K562 (cell line): ENCODE measurements around the gene ZSWIM4. TPM values are rescaled to one million over a fixed set of nuclear protein-coding genes. Genes with fewer than 3 reads are reported as not detected.

Experiments
- ATAC-seq: fragments of 200-7000 bp; cut with Tn5 transposase; 3 replicates; pipeline ENCODE4 v1.9.1; 2020; ENCODE audit warnings: moderate library complexity
- BruUV-seq: library from RNA; stranded (reverse); fragments of 400-500 nt; replicated peaks from 2 replicates; lab custom pipeline; 2021; lab: Mats Ljungman, UMichigan
- CTCF ChIA-PET: fragments of 300-600 bp; formaldehyde crosslinking; extraction: SDS; loops from one replicate; lab custom pipeline; 2021; ENCODE audit warnings: low intra/inter-chr PET ratio; lab: Yijun Ruan, JAX
- POLR2A ChIA-PET: fragments of 300-600, 350-650 bp; sonication (Branson Sonifier 250); formaldehyde crosslinking; extraction: SDS; loops from one replicate; lab custom pipeline; 2021; ENCODE audit warnings: antibody characterized with exemption, inconsistent platforms; lab: Yijun Ruan, JAX
- DNase-seq, 4 experiments: peaks; one replicate each; pipeline versions ENCODE4 v3.0.0 to v3.0.0-alpha.2; 2011 to 2018; ENCODE audit warnings: low spot score in 3 of 4, mixed read lengths in 3 of 4; ENCODE audit errors: extremely low read depth in 1 of 4
- FAIRE-seq: peaks from 2 replicates; lab custom pipeline; 2011; peaks lifted over from hg19 to GRCh38; lab: Jason Lieb, UNC
- H2AFZ ChIP-seq: 2 replicates; pipeline ENCODE4 v1.6.0; 2011; ENCODE audit warnings: low read depth, low read length, control low read depth, inconsistent platforms
- H3K27ac ChIP-seq: fragments of 200-600 bp; 3 replicates; pipeline ENCODE4 v1.8.0; 2011; ENCODE audit warnings: low read depth, mild to moderate bottlenecking, control low read depth, inconsistent platforms, low read length, moderate library complexity, mixed read lengths; ENCODE audit errors: extremely low read depth
- H3K27me3 ChIP-seq, 2 experiments: fragments of 300-600 bp in 1 of 2; 2 replicates in 1 of 2; 3 replicates in 1 of 2; pipeline versions ENCODE4 v1.6.0 to v1.8.0; 2011; ENCODE audit warnings: inconsistent platforms in 2 of 2, low read length in 2 of 2, mild to moderate bottlenecking in 1 of 2, mixed read lengths in 1 of 2, moderate library complexity in 1 of 2; ENCODE audit not compliant: control insufficient read depth in 2 of 2, insufficient read depth in 2 of 2
- H3K36me3 ChIP-seq: fragments of 300-600 bp; 3 replicates; pipeline ENCODE4 v1.8.0; 2011; ENCODE audit warnings: mild to moderate bottlenecking, low read length, inconsistent platforms; ENCODE audit not compliant: control insufficient read depth, insufficient read depth
- H3K4me1 ChIP-seq, 2 experiments: fragments of 200-600 bp in 1 of 2; replicated peaks in 1 of 2; 2 replicates in 1 of 2; 3 replicates in 1 of 2; pipeline versions ENCODE4 v1.5.1 to v1.8.0; 2011; ENCODE audit warnings: inconsistent platforms in 2 of 2, low read length in 2 of 2, mild to moderate bottlenecking in 1 of 2, mixed read lengths in 1 of 2, moderate library complexity in 1 of 2; ENCODE audit not compliant: control insufficient read depth in 2 of 2, insufficient read depth in 2 of 2
- H3K4me2 ChIP-seq: 2 replicates; pipeline ENCODE4 v1.6.1; 2011; ENCODE audit warnings: low read length, control low read depth, inconsistent platforms, mixed read lengths; ENCODE audit not compliant: insufficient read depth
- H3K4me3 ChIP-seq: fragments of 200-600 bp; sonication (generic), shearing (Covaris generic); 2 replicates; pipeline ENCODE4 v1.5.1; 2016; ENCODE audit warnings: control low read depth, inconsistent platforms
- H3K79me2 ChIP-seq: fragments of 200-600 bp; 3 replicates; pipeline ENCODE4 v1.8.0; 2011; ENCODE audit warnings: low read length, inconsistent platforms; ENCODE audit not compliant: control insufficient read depth, insufficient read depth
- H3K9ac ChIP-seq, 2 experiments: 2 replicates each; pipeline versions ENCODE4 v1.6.0 to v1.6.1; 2011; ENCODE audit warnings: low read depth in 2 of 2, low read length in 2 of 2, control low read depth in 1 of 2, inconsistent platforms in 1 of 2, mild to moderate bottlenecking in 1 of 2, mixed read lengths in 1 of 2; ENCODE audit not compliant: insufficient read depth in 1 of 2
- H3K9me1 ChIP-seq: one replicate; pipeline ENCODE4 v1.6.0; 2011; ENCODE audit warnings: inconsistent platforms, mild to moderate bottlenecking, low read length, moderate library complexity; ENCODE audit not compliant: control insufficient read depth, insufficient read depth
- H3K9me3 ChIP-seq: replicated peaks from 2 replicates; pipeline ENCODE4 v1.5.1; 2011; ENCODE audit warnings: low read depth, low read length, inconsistent platforms; ENCODE audit not compliant: control insufficient read depth, insufficient read depth
- H4K20me1 ChIP-seq: replicated peaks from 2 replicates; pipeline ENCODE4 v1.6.1; 2011; ENCODE audit warnings: low read length, inconsistent platforms, mixed read lengths; ENCODE audit not compliant: control insufficient read depth, insufficient read depth
- CTBP1 ChIP-seq: fragments of 450-650 bp; IDR thresholded peaks from 2 replicates; pipeline ENCODE4 v1.6.1; 2016; ENCODE audit warnings: borderline replicate concordance
- E2F1 ChIP-seq: sonication (generic); formaldehyde crosslinking; IDR thresholded peaks from 2 replicates; pipeline ENCODE4 v1.8.1; 2023; ENCODE audit warnings: mild to moderate bottlenecking, missing genetic modification reagents, moderate library complexity
- ELF1 ChIP-seq: fragments of 200-800 bp; sonication (Bioruptor generic); IDR thresholded peaks from 2 replicates; pipeline ENCODE4 v1.6.1; 2016; ENCODE audit warnings: missing genetic modification characterization, missing compliant biosample characterization
- GABPB2 ChIP-seq: fragments of 250-450 bp; sonication (Bioruptor Pico); conservative IDR thresholded peaks from 2 replicates; pipeline ENCODE4 v1.5.1; 2021; ENCODE audit warnings: mild to moderate bottlenecking
- HDAC2 ChIP-seq: fragments of 450-650 bp; IDR thresholded peaks from 2 replicates; pipeline ENCODE4 v1.6.1; 2016; ENCODE audit warnings: mild to moderate bottlenecking
- HDAC6 ChIP-seq: IDR thresholded peaks from 2 replicates; pipeline ENCODE4 v1.6.1; 2012; ENCODE audit warnings: low read depth, mild to moderate bottlenecking, control low read depth, inconsistent platforms, low read length, moderate library complexity
- L3MBTL2 ChIP-seq: fragments of 450-650 bp; IDR thresholded peaks from 2 replicates; pipeline ENCODE4 v1.6.1; 2016; ENCODE audit warnings: mild to moderate bottlenecking, moderate library complexity
- MAFK ChIP-seq: IDR thresholded peaks from 2 replicates; pipeline ENCODE4 v1.6.1; 2011; ENCODE audit warnings: low read length, improper control_type of control experiment
- MEF2A ChIP-seq: IDR thresholded peaks from 2 replicates; pipeline ENCODE4 v1.6.1; 2011; ENCODE audit warnings: low read depth, mild to moderate bottlenecking, low read length, moderate library complexity; ENCODE audit not compliant: control insufficient read depth
- NFE2 ChIP-seq: IDR thresholded peaks from 2 replicates; pipeline ENCODE4 v1.6.1; 2014; ENCODE audit warnings: antibody characterized with exemption, low read depth
- NR2C1 ChIP-seq, 2 experiments: fragments of 450-650 bp; IDR thresholded peaks; 2 replicates each; pipeline ENCODE4 v1.6.1; 2017; ENCODE audit warnings: mild to moderate bottlenecking in 2 of 2, antibody characterized with exemption in 1 of 2, inconsistent platforms in 1 of 2, missing compliant biosample characterization in 1 of 2, missing genetic modification characterization in 1 of 2
- POLR2A ChIP-seq: fragments of 450-650 bp; conservative IDR thresholded peaks from 2 replicates; pipeline ENCODE4 v1.6.1; 2016
- PURB ChIP-seq: sonication (generic); formaldehyde crosslinking; IDR thresholded peaks from 2 replicates; pipeline ENCODE4 v1.9.0; 2021; ENCODE audit warnings: low read depth, mild to moderate bottlenecking, missing genetic modification reagents
- RAD21 ChIP-seq, 2 experiments: fragments of 250-450 bp in 1 of 2; fragments of 450-650 bp in 1 of 2; sonication (Bioruptor Pico) in 1 of 2; formaldehyde crosslinking in 1 of 2; IDR thresholded peaks in 1 of 2; conservative IDR thresholded peaks in 1 of 2; 2 replicates each; pipeline versions ENCODE4 v1.4.0 to v1.8.0; 2020 to 2022; ENCODE audit warnings: mild to moderate bottlenecking in 2 of 2, moderate library complexity in 1 of 2
- SAFB ChIP-seq: fragments of 200-400 bp; formaldehyde crosslinking; IDR thresholded peaks from 2 replicates; pipeline ENCODE4 v1.6.1; 2017; ENCODE audit warnings: low read depth, low read length, borderline replicate concordance
- SMARCB1 ChIP-seq: IDR thresholded peaks from 2 replicates; pipeline ENCODE4 v1.6.1; 2011; ENCODE audit warnings: improper control_type of control experiment, low read depth; ENCODE audit not compliant: insufficient read length
- SOX6 ChIP-seq: fragments of 450-650 bp; IDR thresholded peaks from 2 replicates; pipeline ENCODE4 v1.6.1; 2014; ENCODE audit warnings: mild to moderate bottlenecking
- U2AF2 ChIP-seq: fragments of 200-400 bp; formaldehyde crosslinking; optimal IDR thresholded peaks from 2 replicates; pipeline ENCODE3; 2017; ENCODE audit warnings: low read depth, mild to moderate bottlenecking, low read length
- USF1 ChIP-seq: sonication (generic); formaldehyde crosslinking; IDR thresholded peaks from 2 replicates; pipeline ENCODE4 v1.9.0; 2022; ENCODE audit warnings: mild to moderate bottlenecking, missing genetic modification reagents
- WGBS: fragments of 100-300 bp; shearing (Covaris generic); methylation state at CpG from one replicate; pipeline ENCODE4 v1.1.6; 2016; ENCODE audit warnings: low coverage, mixed read lengths; ENCODE audit not compliant: insufficient coverage; ENCODE audit errors: missing lambda C conversion rate; 5-methylcytosine and 5-hydroxymethylcytosine counted together
- in situ Hi-C: fragments of 300-500 bp; cut with MboI; formaldehyde crosslinking; loops from 4 replicates; pipeline ENCODE4 v1.15.0; 2018; ENCODE audit warnings: inconsistent platforms, mixed read lengths
- intact Hi-C: fragments of 100-400 bp; cut with micrococcal nuclease; formaldehyde crosslinking; loops from 2 replicates; pipeline ENCODE4 v1.14.2; 2022
- polyA plus RNA-seq, 8 experiments: library from polyadenylated mRNA; depleted of rRNA in 4 of 8; stranded (reverse) in 5 of 8; unstranded in 3 of 8; fragments of >200 nt; fragmentation: Nextera tagmentation in 2 of 8; fragmentation: Illumina TruSeq in 1 of 8; extraction: Ambion mirVana in 2 of 8; extraction: Trizol in 1 of 8; gene quantifications; 2 replicates each; pipeline versions ENCODE4 v1.2.1 to v1.2.3, GENCODE V29; 2011 to 2014; ENCODE audit warnings: inconsistent platforms in 1 of 8, missing spikeins in 1 of 8
- total RNA-seq, 7 experiments: library from RNA; depleted of rRNA in 6 of 7; stranded (reverse); fragments of >200 nt in 6 of 7; fragmentation: Illumina TruSeq in 2 of 7; extraction: Trizol in 2 of 7; gene quantifications; 2 replicates each; pipeline versions ENCODE4 v1.2.1 to v1.2.3, GENCODE V29; 2011 to 2021; ENCODE audit warnings: low replicate concordance in 1 of 7

Gene ZSWIM4
- total and polyA plus RNA-seq, 9 of the 15 experiments (the other 6 are each of a cell fraction or from before 2014, with no cell fraction given) = 0.25 to 3.7 (median 0.79) TPM; not detected in 2

- TF ChIP-seq USF1 (CRISPR knock-in tag) = no peak
- TF ChIP-seq PURB (CRISPR knock-in tag) = no peak
- TF ChIP-seq POLR2A = no peak
- no peak for TF ChIP-seq ELF1 (tag)
Observed at GRCh38 chr19:13877303-13877702, 82.1 kb downstream of the ZSWIM4 start (continued).

DNA sequence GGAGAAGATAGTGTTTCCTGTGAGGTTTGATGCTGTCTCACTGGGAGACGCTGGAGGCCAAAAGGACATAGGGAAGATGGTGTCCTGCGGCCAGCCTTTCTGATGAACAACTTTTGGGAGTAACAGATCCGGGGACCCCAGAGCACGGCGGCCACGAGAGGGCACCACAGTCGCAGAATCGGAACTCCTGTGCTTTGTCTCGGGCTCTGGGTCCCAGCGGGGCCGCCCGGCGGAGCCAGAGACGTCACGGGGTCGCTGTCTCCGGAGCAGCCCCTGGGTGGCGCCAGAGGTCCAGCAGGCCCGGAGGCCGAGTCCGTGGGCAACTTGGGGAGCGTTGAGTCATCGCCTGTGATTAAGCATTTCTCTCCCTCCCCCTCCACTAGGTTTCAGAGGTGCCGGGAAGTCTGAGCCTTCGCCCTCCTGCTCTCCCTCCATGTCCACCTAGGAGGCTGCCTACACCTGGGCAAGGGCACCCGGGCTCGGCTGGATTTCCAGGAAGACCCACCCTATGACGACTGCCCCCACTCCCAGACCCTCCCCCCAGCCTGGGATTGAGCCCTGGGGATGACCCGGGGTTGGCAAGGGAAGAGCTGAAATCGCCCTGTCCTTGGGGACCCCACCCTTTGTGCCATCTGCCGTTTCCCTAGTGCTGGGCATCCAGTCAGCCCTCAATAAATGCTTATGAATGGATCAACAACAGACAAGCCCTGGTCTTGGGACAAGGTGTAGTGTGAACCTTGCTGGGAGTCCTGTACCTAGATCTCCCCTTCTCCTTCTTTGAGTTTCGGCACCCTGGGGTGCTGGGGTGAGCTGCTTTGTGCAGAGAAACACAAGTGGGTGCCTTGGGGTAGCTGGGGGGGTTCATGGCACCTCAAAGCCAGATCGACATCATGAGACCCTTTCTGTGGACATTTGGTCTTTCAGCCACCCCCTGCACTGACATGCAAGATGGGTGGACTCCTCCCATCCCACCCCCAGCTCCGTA lies 85.1 kb downstream of the ZSWIM4 start:
- ATAC-seq (peak; percentile 98), FAIRE-seq (peak; percentile 99), DNase-seq (peak; percentile 95 to 98 (median 96))
- ChIA-PET POLR2A (interaction anchor here (0.6 to 2.1 kb wide), 6 partner anchors 96 to 256 kb away, joined by 3 to 5 read pairs (median 3); partner anchors contain the start of genes ASF1B, IL27RA and RFX1), CTCF (interaction anchor here (0.5 to 2.8 kb wide), 24 partner anchors 21 to 600 kb away, joined by 3 to 39 read pairs (median 4); partner anchors contain the start of genes IL27RA and MISP3)
- H4K20me1 ChIP-seq = no peaks in the 10 kb centered on the region
- H3K9ac ChIP-seq = peak overlapping the region; percentile 66 to 86
- H3K36me3 ChIP-seq = no peaks in the 10 kb centered on the region
- H3K4me3 ChIP-seq = no peak overlapping the region
- H3K9me3 ChIP-seq = no peaks in the 10 kb centered on the region
- BruUV-seq = no TSS peak
- in situ Hi-C loops = loop anchor here (5.0 kb wide), 1 partner anchor 192 kb away; the partner anchor contains the start of gene MISP3
- intact Hi-C loops = loop anchor here (1.0 to 5.0 kb wide), 4 partner anchors 73 to 467 kb away; no protein-coding TSS in a partner anchor
- H3K27me3 ChIP-seq = no peaks in the 10 kb centered on the region; a peak in 1 of 5 replicates
- H3K4me1 ChIP-seq = peaks cover 17 to 57% of the 10 kb centered on the region in 2 experiments
- peak overlapping the region; percentile 71 for H3K4me2 ChIP-seq
- no peaks in the 10 kb centered on the region for H3K79me2 ChIP-seq
- 5% methylated on average over 29 of the region's 34 CpGs for WGBS
- peak overlapping the region; percentile 85 for H2AFZ ChIP-seq
- no peaks in the 10 kb centered on the region for H3K9me1 ChIP-seq
- H3K27ac ChIP-seq = peak overlapping the region; percentile 78
- no peak for TF ChIP-seq HDAC6
- TF ChIP-seq NFE2 = peak; percentile 98
- TF ChIP-seq NR2C1 (IDR thresholded peaks at IDR 0.05) = 0 out of 2 replicates have a peak, but pooled peaks have one; percentile 47
- no peak for TF ChIP-seq NR2C1 (tag; IDR thresholded peaks at IDR 0.05)
- TF ChIP-seq SMARCB1 = no peak
- TF ChIP-seq MAFK = peak; percentile 76
- no peak for TF ChIP-seq E2F1 (CRISPR knock-in tag)
- peak; percentile 53; the same call in 1 of the 2 replicates for TF ChIP-seq L3MBTL2
- TF ChIP-seq CTBP1 = peak; percentile 96
- TF ChIP-seq GABPB2 (CRISPR knock-in tag) = no peak
- TF ChIP-seq SOX6 = peak; percentile 61
- TF ChIP-seq MEF2A = 0 out of 2 replicates have a peak, but pooled peaks have one; percentile 15
- no peak for TF ChIP-seq U2AF2
- no peak for TF ChIP-seq HDAC2
- peak; percentile 46; the same call in 1 of the 2 replicates for TF ChIP-seq SAFB
- peak; percentile 100 for TF ChIP-seq RAD21 (CRISPR knock-in tag; conservative IDR thresholded peaks at IDR 0.05 in 1 of 2, IDR thresholded peaks at IDR 0.05 in 1 of 2)
